ENCODE results near the gene E4F1. TPM values are rescaled to one million over a fixed set of nuclear protein-coding genes. Genes with fewer than 3 reads are reported as not detected.

E4F1 gene
- total RNA-seq, 2 experiments from 2014 or later, result 31.8 to 33.8 TPM

- no peak for ATAC-seq (ENCODE audit: poor library complexity)
- intact Hi-C loops (cut with DNase I, micrococcal nuclease), result loop anchor here in 1 of 2 experiments (10.0 kb wide), 1 partner anchor 798 kb away; the partner anchor contains the start of gene UNKL
- Mint-ChIP-seq H3K36me3 (ENCODE audit: low read depth) (peaks cover 6% of the 10 kb centered on the region), H3K27ac (peak overlapping the region; percentile 66), H3K4me1 (ENCODE audit: low read depth) (peaks cover 11% of the 10 kb centered on the region), H3K4me3 (peak overlapping the region; percentile 85), H3K27me3 (no peaks in the 10 kb centered on the region), H3K9me3 (no peaks in the 10 kb centered on the region)
- POLR2A ChIA-PET, result interaction anchor here (0.6 to 1.1 kb wide), 2 partner anchors 10 to 27 kb away, joined by 3 to 5 read pairs; partner anchors contain the start of gene E4F1
- no peaks in the 10 kb centered on the region for H3K27me3 ChIP-seq (ENCODE audit: control insufficient read depth in 1 of 2, insufficient read depth in 2 of 2, low read length in 2 of 2)
- H3K9me3 ChIP-seq (ENCODE audit: control insufficient read depth in 1 of 2, insufficient read depth in 1 of 2, low read length in 2 of 2), result no peaks in the 10 kb centered on the region
- no peak for TF ChIP-seq CTCF (IDR thresholded peaks at IDR 0.05)
- H3K36me3 ChIP-seq (ENCODE audit: insufficient read depth, low read length), result peaks cover 20% of the 10 kb centered on the region
- CTCF ChIA-PET, result no interaction called here
- H3K4me1 ChIP-seq (ENCODE audit: insufficient read depth, low read length), result peaks cover 25% of the 10 kb centered on the region
- H3K4me3 ChIP-seq (ENCODE audit: low read length), result no peak overlapping the region
- no peak overlapping the region for H3K27ac ChIP-seq (ENCODE audit: low read depth in 1 of 2, low read length in 2 of 2)
- DNase-seq, result no peak
Observed at GRCh38 chr16:2212362-2213324, 10.7 kb upstream of the E4F1 start.

- DNase-seq (no peak), ATAC-seq (ENCODE audit: poor library complexity) (no peak)
- Mint-ChIP-seq H3K9me3 (no peaks in the 10 kb centered on the region), H3K36me3 (ENCODE audit: low read depth) (peaks cover 3% of the 10 kb centered on the region), H3K27me3 (no peaks in the 10 kb centered on the region), H3K4me3 (peak overlapping the region; percentile 85), H3K4me1 (ENCODE audit: low read depth) (peaks cover 11% of the 10 kb centered on the region), H3K27ac (peak overlapping the region; percentile 66)
- CTCF ChIA-PET, result interaction anchor here (0.7 to 1.4 kb wide), 2 partner anchors 37 to 74 kb away, joined by 4 to 5 read pairs; partner anchors contain the start of gene ECI1
- Histone ChIP-seq H3K36me3 (ENCODE audit: insufficient read depth, low read length) (peaks cover 6% of the 10 kb centered on the region), H3K27ac (ENCODE audit: low read depth in 1 of 2, low read length in 2 of 2) (peak overlapping the region in 1 of 2 donors; percentile 21), H3K27me3 (ENCODE audit: control insufficient read depth in 1 of 2, insufficient read depth in 2 of 2, low read length in 2 of 2) (no peaks in the 10 kb centered on the region), H3K4me3 (ENCODE audit: low read length) (peak overlapping the region; percentile 34), H3K4me1 (ENCODE audit: insufficient read depth, low read length) (peaks cover 25% of the 10 kb centered on the region), H3K9me3 (ENCODE audit: control insufficient read depth in 1 of 2, insufficient read depth in 1 of 2, low read length in 2 of 2) (no peaks in the 10 kb centered on the region)
- POLR2A ChIA-PET, result interaction anchor here (0.6 to 2.5 kb wide), 19 partner anchors 9 to 668 kb away, joined by 3 to 47 read pairs (median 4); partner anchors contain the start of genes AMDHD2, ATP6V0C, DNASE1L2 and E4F1
- intact Hi-C loops (cut with DNase I, micrococcal nuclease), result loop anchor here in 1 of 2 experiments (1.0 to 10.0 kb wide), 2 partner anchors 8 to 799 kb away; partner anchors contain the start of gene UNKL
- no peak for TF ChIP-seq CTCF (IDR thresholded peaks at IDR 0.05)
Observed at GRCh38 chr16:2213817-2214718, 9.3 kb upstream of the E4F1 start.

- Histone ChIP-seq H3K27me3 (ENCODE audit: control insufficient read depth in 1 of 2, insufficient read depth in 2 of 2, low read length in 2 of 2) (no peaks in the 10 kb centered on the region), H3K4me3 (ENCODE audit: low read length) (peak within 1 kb of the TSS; percentile 76), H3K9me3 (ENCODE audit: control insufficient read depth in 1 of 2, insufficient read depth in 1 of 2, low read length in 2 of 2) (no peaks in the 10 kb centered on the region), H3K4me1 (ENCODE audit: insufficient read depth, low read length) (peaks cover 25% of the 10 kb centered on the region), H3K27ac (ENCODE audit: low read depth in 1 of 2, low read length in 2 of 2) (peak within 1 kb of the TSS; percentile 64 to 73), H3K36me3 (ENCODE audit: insufficient read depth, low read length) (peaks cover under 1% of the 10 kb centered on the region)
- no peaks in the 10 kb centered on the region for H3K9me3 Mint-ChIP-seq
- peaks cover 3% of the 10 kb centered on the region for H3K36me3 Mint-ChIP-seq (ENCODE audit: low read depth)
- CTCF ChIA-PET, result interaction anchor here (0.7 to 1.4 kb wide), 3 partner anchors 20 to 74 kb away, joined by 3 to 5 read pairs (median 4); partner anchors contain the start of gene ECI1
- H3K4me3 Mint-ChIP-seq, result peak within 1 kb of the TSS; percentile 88
- DNase-seq (no peak), ATAC-seq (ENCODE audit: poor library complexity) (peak; percentile 96)
- peaks cover 11% of the 10 kb centered on the region for H3K4me1 Mint-ChIP-seq (ENCODE audit: low read depth)
- POLR2A ChIA-PET, result interaction anchor here (0.6 to 2.5 kb wide), 21 partner anchors 9 to 668 kb away, joined by 3 to 47 read pairs (median 4); partner anchors contain the start of genes AMDHD2, ATP6V0C, DNASE1L2 and E4F1
- no peak for TF ChIP-seq CTCF (IDR thresholded peaks at IDR 0.05)
- H3K27ac Mint-ChIP-seq, result peak within 1 kb of the TSS; percentile 71
- intact Hi-C loops (cut with DNase I, micrococcal nuclease), result loop anchor here in 1 of 2 experiments (1.0 to 10.0 kb wide), 2 partner anchors 8 to 800 kb away; partner anchors contain the start of gene UNKL
- no peaks in the 10 kb centered on the region for H3K27me3 Mint-ChIP-seq
Observed at GRCh38 chr16:2214719-2214968, 8.7 kb upstream of the E4F1 start, which contains the start of gene PGP. TSS of gene PGP (minus strand) at chr16:2214840. CDS start at chr16:2214777, 63 bp downstream.
